Fibroblast of pulmonary artery (primary cell): ENCODE measurements around the gene RAB20.

ENCODE experiments used
- DNase-seq: peaks from one replicate; pipeline ENCODE4 v3.0.0-alpha.2; 2010; ENCODE audit warnings: low read depth
- H3K4me3 ChIP-seq: replicated peaks from 2 replicates; pipeline ENCODE4 v1.5.1; 2011; ENCODE audit warnings: low read depth, mild to moderate bottlenecking, control low read depth, low read length, moderate library complexity
- CTCF ChIP-seq: IDR thresholded peaks from 2 replicates; pipeline ENCODE4 v1.5.1; 2011; ENCODE audit warnings: mild to moderate bottlenecking, control low read depth, low read length, inconsistent platforms; ENCODE audit errors: missing control alignments

RAB20 gene

GRCh38 chr13:110484290-110485048 lies 77.1 kb downstream of the RAB20 start:
- no peak for TF ChIP-seq CTCF
- no peak for DNase-seq
- no peak overlapping the region for H3K4me3 ChIP-seq

DNA sequence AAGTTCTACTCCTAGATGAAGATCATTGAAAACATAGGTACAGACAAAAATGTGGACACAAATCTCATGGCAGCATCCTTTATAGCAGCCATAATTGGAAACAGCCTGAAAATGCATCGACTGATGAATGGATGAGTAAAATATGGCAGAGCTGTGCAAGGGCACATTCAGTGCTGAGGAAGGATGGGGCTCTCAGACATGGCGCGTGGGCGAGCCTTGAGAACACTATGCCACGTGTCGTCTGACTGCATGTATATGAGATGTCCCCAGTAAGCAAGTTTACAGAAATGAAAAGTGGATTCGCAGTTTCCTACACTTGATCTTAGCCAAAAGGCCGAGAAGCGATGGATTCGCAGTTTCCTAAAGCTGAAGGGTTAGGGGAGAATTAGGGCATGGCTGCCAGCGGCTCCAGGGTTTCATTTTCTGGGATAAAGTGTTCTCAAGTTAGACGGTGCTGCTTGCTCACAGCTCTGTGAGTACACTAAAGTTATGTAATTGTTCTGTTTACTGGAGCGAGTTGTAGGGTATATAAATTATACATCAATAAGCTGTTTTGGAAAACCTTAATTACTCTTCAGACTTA lies 78.0 kb downstream of the RAB20 start:
- H3K4me3 ChIP-seq = no peak overlapping the region
- no peak for TF ChIP-seq CTCF
- DNase-seq = no peak

DNA sequence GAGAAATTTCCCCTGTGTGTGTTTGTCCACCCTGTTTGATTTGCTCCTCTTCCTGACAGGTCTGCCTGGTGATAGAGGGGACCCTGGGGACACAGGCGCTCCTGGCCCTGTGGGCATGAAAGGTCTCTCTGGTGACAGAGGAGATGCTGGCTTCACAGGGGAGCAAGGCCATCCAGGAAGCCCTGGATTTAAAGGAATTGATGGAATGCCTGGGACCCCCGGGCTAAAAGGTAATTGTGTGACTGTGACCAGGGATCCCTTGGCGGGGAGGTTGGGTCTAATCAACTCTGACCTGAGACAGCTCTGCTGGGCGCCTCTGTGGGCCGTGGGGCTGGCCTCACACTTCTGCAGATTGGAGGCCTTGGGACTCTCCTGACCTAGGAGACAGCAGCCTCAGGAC lies 81.4 kb downstream of the RAB20 start:
- no peak for TF ChIP-seq CTCF
- no peak for DNase-seq
- no peak overlapping the region for H3K4me3 ChIP-seq

GRCh38 chr13:110479648-110480047 lies 81.9 kb downstream of the RAB20 start:
- no peak for DNase-seq
- TF ChIP-seq CTCF = no peak
- no peak overlapping the region for H3K4me3 ChIP-seq

- no peak overlapping the region for H3K4me3 ChIP-seq
- no peak for TF ChIP-seq CTCF
- no peak for DNase-seq
Observed at GRCh38 chr13:110479215-110479545, 82.3 kb downstream of the RAB20 start.

GRCh38 chr13:110478405-110479214 lies 82.9 kb downstream of the RAB20 start:
- TF ChIP-seq CTCF = no peak
- no peak overlapping the region for H3K4me3 ChIP-seq
- no peak for DNase-seq
